Measurements from ENCODE around the gene BTBD1.
"Not testable (repeated sequence)": the region's sequence is repeated elsewhere in the genome, so short reads cannot be mapped to it uniquely, and the experiment has no call there.

Gene BTBD1

DNA sequence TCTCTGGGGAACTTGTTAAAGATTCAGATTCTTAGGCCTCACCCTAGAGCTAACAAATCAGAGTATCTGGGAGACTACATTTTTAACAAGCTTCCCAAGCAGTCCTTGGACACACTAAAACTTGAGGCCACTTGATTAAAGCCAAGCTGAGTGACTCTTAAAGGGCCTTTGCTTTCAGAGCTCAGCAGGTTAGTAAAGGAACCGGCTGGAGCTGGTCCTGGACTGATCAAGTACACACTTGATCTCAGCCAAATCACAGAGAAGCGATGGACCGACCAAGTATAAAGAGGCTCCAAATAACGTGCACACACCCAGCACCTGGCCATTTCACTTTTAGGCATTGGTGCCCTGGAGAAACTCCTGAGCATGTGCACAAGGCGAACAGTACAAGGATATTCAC, 27.5 kb upstream of the BTBD1 start:
- no peak for DNase-seq (ENCODE audit: low read depth)

DNA sequence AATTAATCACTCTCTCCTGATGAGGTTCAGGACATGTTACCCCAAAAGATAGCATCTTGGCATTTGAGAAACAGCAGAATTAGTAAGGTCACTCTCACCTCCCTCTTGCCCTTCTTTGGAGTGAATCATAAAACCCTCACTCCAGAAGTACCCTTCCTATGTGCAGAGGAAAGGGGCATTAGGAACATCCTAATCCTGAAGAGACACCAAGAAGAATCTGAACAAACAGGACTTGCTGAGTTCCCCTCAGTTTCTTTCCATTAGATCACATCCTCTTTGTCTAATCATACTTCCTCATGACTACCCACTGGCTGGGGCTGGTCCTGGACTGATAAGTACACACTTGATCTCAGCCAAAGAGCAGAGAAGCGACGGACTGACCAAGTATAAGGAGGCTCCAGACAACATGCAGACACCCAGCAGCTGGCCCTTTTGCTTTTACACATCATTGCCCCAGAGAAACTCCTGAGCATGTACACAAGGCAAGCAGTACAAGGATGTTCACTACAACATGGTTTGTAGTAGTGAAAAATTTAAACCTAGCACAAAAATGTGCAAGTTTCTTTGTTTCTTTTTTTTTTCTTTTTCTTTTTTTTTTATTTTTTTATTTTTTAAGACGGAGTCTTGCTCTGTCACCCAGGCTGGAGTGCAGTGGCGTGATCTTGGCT, 25.4 kb upstream of the BTBD1 start:
- DNase-seq (ENCODE audit: low read depth): peak; percentile 19

DNA sequence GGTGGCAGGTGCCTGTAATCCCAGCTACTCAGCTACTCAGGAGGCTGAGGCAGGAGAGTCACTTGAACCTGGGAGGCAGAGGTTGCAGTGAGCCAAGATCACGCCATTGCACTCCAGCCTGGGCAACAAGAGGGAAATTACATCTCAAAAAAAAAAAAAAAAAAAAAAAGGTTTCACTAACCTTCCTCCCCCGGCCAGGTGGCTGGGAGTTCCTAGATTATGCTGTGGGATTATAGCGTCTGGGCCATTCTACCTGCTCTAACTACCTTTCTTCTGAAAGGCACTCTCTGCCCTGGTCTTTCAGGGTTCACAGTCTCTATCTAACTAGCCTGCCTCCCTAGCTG, 24.9 kb upstream of the BTBD1 start:
- DNase-seq (ENCODE audit: low read depth): not testable (repeated sequence)

DNA sequence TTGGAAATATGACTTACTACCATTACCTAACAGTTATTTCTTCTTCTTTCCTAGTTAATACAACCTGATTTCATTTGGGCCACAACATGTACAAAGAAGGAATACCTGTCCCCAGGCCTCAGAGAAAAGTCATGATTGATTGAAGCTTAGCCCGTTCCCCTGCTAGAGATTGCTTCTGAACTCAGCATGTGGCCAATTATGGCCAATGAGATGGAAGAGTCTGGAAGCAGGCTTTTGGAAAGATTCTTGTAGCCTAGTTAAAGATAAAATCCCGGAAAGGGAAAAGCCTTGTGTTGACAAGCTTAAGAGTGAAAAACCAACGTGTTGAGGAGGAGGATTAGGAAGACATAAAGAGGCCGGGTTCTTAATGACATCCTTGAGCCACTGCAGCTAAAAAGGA, 23.4 kb upstream of the BTBD1 start:
- no peak for DNase-seq (ENCODE audit: low read depth)

DNA sequence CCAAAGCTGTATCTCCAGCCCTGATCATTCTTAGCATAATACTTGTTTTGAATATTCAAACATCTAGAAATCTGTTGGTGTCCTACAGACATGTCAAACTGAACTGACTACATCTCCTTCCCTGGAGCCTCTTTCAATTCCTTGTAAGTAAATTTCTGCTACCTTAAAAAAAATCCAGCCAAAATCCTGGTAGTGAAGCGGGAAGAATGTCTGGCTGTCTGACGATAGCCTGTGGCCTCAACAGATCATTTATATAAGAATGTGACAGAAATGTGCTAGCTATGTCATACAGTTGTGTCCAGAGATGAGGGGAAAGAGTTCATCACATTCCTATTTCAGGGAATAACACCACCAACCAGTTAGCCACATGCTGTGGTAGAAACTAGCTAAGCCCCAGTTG, 21.8 kb upstream of the BTBD1 start:
- DNase-seq (ENCODE audit: low read depth): no peak

DNA sequence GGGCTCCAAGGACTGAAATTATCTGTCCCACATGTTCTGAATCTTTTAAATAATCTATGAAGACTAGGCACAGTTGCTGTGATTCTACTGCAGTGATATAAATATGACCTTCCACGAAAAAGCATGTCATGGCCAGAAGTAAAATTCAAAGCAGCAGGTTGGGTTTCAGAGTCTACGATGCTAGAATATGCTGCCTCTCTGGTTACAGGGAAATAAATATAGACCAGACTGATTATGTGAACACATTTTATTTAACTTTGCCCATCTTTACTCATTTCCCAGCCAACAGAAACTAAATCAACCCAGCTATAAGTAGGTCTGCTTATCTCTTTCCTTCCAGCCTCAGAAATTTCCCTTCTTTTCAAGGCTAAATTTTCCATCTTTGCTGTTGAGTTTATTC, 20.5 kb upstream of the BTBD1 start:
- no peak for DNase-seq (ENCODE audit: low read depth)

DNA sequence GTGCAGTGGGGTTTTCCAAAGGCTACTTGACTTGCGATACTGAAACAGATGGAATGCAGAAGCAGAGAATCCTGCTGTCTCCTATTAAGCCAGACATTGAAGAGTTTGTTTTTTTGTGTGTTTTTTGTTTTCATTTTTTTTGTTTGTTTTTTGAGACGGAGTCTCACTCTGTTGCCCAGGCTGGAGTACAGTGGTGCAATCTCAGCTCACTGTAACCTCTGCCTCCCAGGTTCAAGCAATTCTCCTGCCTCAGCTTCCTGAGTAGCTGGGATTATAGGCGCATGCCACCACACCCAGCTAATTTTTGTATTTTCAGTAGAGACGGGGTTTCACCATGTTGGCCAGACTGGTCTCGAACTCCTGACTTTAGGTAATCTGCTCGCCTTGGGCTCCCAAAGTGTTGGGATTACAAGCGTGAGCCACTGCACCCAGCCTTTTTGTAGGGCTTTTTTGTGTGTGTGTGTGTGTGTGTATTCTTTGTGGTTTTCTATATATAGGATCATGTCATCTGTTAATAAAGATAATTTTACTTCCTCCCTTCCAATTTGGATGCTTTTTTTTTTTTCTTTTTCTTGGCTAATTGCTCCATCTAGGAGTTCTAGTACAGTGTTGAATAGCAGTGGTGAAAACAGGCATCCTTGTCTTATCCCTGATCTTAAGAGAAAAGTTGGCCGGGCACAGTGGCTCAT, 19.0 kb upstream of the BTBD1 start:
- DNase-seq (ENCODE audit: low read depth): not testable (repeated sequence)

DNA sequence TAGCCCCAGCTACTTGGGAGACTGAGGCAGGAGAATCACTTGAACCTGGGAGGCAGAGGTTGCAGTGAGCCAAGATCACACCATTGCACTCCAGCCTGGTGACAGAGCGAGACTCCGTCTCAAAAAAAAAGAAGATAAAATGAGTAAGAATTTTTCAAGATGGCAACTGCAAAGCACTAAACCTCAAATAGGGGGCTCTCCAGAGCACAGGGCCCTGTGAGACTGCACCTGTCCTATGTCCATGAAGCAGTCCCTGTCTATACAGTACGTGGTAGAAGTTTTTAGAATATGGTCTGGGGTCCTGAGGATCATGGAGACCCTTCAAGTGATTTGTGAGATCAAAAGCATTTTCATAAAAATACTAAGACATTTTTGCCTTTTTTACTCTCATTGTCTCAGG, 18.4 kb upstream of the BTBD1 start:
- not testable (repeated sequence) for DNase-seq (ENCODE audit: low read depth)

DNA sequence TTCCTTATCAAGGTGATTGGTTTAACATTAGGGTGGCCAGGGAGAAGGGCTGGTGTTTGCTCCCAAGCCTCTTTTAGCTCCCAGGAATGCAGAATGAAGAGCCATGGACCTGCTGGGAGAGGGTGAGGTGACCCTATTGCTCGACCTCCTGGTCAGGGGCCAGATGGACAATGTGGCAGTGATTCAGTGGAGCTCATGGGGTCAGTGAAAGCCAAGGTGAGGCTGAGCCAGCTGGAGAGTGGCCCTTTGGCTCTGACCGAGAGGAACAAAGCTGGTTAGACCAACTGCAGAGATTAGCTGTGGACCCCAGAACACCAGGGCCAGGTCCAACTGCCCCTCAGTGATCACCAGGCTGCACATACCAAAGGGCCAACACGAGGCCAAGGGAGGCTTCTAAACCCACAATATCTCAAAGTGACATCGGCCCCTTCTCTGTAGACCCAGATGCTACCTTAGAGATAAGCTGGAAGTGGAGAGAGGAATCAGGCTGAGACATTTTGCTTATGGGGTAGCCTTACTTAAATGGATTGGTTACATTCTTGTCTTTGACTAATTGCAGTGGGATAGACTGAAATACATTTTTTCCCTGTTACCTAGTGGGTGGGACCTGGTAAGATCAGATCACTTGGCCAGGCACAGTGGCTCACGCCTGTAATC, 15.8 kb upstream of the BTBD1 start:
- no peak for DNase-seq (ENCODE audit: low read depth)

DNA sequence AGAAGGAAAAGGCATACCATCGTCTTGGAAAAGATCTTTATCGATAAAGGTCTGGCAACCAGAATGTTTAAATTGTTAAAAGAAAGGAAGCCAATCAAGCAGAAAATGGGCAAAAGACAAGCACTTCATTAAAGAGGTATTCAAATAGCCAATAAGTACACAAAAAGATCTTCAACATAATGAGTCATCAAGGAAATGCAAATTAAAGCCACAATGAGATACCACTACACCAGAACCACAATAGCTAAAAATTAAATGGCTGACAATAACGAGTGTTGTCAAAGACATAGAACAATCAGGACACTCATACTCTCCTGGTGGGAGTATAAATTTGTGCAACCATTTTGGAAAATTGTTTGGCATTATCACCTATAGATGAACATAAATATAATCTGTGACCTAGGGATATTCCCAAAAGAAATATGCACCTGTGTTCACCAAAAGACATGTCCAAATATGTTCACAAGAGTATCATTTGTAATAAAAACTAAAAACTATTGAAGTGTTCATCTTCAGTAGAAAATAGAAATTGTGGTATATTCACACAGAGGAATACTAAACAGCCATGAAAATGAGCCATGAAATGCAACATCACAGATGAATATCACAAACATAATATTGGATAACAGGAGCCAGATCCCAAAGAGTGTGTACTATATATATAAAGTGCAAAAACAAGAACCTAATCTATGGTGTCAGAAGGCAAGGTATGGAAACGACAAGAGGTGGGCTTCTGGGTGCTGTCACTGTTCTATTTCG, 14.4 kb upstream of the BTBD1 start:
- no peak for DNase-seq (ENCODE audit: low read depth)

DNA sequence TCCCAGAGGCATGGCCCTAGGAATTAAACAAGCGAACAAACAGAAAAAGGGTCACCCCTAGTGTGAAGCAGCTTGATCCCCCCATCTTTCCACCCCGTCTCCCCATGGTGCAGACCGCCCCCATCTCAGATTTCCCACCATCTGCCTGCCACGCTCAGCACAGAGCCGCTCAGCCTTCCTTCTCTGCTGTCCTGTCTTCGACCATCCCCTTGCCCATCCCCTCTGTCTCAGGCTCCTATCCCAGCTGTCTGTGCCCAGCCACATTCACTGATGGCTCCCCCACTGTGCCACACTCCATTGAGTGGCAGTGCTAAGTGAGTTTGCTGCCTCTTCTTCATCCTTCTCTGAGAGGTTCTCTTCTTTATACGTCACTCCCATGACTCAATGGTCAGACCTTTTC, 11.7 kb upstream of the BTBD1 start:
- DNase-seq (ENCODE audit: low read depth): no peak

DNA sequence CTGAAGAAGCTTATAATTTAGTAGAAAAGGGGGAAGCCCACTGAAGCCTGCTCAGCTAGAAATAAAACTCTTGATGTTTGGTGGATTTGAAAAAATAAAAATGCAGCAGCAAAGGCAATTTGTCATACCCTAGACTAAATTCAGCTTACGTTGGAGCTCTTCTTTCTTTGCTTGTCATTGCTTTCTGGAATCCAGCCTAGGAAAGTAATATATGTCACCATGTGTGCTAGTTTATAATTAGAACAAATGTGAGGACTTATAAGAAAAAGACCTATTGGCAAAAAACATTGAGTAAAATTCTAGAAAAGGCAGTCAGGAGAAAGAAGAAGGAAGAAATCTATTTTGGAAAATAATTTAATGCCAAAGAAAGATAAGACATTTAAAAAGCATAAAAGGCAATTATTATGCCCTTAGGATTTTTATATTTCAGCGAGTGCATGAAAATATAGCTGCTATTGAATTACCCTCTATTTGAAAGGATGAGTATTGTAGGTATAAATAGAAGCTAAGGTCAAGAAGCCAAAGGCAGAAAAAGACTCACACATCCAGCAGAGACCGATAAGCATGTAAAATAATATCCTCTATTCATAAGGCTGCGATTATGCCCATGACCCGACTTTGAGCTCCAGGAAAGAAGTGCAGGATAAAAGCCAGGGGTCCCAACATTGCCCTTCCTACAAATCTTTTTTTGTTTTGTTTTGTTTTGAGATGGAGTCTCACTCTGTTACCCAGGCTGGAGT, 10.6 kb upstream of the BTBD1 start:
- no peak for DNase-seq (ENCODE audit: low read depth)

DNA sequence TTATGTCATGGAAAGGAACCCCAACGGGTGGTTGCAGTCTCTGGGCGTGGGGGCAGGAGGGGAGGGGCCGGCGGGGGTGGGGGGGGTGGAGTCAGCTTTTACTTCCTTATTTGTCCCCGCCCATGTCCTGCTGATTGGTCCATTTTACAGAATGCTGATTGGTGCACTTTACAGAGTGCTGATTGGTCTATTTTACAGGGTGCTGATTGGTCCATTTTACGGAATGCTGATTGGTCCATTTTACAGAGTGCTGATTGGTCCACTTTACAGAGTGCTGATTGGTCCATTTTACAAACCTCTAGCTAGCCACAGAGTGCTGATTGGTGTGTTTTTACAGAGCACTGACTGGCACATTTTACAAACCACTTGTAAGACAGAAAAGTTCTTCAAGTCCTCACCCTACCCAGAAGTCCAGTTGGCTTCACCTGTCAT, 2.2 kb upstream of the BTBD1 start:
- peak; percentile 35 for DNase-seq (ENCODE audit: low read depth)

DNA sequence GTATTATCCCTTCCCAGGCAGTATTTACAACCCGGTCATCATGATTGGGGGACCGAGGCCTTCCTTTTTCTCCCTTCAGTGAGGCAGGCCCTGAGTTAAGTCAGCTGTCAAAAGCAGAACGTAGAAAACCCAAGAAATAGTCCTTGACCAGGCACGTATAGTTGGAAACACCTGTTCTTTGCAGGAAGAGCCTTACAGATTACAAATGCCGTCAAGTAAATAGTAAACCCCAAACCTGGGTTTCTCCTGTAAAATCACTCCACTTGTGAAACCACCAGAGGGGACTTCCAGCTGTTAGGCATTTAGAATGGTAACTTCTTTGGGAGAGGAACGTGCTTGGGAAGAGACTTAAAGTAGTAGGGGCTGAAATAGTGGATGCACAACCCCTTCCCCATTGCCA, 1.0 kb upstream of the BTBD1 start:
- DNase-seq (ENCODE audit: low read depth): no peak

DNA sequence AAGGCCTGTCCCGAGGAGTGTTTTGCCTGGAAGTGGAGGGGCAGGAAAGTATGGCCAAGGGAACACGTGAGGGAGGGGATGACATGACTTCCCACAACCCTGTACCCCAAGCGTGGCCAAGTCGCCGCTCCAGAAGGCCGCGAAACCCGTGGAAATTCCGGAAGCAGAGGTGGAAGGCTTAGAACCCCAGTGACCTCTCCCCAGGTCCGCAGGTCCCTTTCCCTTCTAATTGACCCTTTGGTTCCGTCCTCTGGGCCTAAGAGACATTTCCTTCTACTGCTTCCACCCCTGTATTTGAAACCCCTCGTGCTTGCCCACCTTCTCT, 548 bp upstream of the BTBD1 start:
- no peak for DNase-seq (ENCODE audit: low read depth)

DNA sequence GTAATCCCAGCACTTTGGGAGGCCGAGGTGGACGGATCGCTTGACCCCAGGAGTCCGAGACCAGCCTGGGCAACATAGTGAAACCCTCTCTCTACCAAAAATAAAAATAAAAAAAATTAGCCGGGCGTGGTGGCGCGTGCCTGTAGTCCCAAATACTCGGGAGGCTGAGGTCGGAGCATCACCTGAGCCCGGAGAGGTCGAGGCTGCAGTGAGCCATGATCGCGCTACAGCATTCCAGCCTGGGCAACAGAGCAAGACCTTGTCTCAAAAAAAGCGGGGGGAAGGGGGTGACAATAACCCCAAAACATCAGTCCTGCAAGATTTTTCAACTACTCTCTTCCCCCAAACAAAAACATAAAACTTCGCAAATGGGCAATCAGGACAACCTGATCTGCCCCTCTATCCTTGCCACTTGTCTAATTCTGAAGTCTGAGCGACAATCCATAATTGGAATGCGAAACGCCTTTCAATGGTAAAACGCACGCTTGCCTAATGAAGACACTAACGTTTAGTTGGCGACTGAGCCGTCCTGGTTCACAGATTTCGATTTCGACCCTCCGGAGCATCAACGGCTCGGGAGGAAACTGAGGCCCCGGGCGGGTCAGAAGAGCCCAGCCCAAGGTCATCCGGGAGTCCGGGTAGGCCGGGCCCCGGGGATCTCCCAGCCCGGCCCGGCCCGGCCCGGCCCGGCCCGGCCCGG, 868 bp downstream of the BTBD1 start:
- no peak for DNase-seq (ENCODE audit: low read depth)

DNA sequence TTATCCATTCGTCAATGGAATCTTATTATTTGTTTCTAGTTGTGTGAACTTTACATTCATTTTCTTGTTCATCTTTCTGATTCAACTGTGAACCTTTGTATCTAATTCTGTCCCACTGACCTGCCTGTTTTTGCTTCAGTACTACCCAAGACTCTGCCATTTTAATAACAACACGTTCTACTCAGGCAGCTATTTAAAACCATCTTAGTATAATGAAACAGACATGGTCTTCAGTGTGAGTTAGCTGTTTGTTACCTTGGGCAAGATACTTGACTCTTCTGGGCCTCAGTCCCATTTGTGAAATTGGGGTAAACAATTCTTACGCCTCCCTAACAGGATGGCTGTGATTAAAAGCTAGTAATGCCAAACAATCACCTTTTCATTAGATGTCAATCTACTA, 1.6 kb downstream of the BTBD1 start:
- DNase-seq (ENCODE audit: low read depth): no peak

DNA sequence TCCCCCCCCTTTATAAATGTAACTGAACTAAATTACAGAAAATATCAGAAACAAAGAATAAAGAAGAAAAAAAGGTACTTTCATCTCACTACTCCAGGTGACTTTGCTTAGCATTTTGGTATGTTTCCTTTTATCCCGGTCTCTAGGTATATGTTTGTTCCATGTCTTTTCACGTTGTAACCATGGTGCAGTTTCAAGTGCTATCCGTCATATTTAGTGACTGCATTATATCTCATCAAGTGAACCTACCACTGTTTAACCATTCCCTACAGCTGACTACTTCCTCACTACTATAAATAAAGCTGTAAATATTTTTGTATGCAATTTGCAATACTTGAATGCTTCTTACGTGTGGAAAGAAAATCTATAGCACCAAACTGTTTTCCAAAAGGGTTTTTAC, 2.2 kb downstream of the BTBD1 start:
- DNase-seq (ENCODE audit: low read depth): peak; percentile 28

DNA sequence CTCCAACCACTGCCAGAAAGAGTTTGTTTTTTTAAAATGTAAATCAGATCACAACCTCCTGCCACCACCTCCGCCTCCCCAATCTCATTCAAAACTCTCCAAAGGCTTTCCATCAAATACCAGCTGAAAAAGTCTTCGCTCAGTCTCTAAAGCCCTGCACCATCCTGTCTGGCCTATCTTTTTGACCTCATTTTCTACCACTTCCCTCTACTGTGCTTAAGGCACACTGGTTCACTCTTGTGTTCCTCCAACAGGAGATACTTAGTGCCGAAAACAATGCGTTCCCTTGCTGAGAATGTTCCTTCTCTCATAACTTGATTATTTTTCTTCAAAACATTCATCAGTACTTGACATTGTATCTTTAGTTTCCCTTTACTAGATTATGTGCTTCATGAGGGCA, 3.5 kb downstream of the BTBD1 start:
- no peak for DNase-seq (ENCODE audit: low read depth)

DNA sequence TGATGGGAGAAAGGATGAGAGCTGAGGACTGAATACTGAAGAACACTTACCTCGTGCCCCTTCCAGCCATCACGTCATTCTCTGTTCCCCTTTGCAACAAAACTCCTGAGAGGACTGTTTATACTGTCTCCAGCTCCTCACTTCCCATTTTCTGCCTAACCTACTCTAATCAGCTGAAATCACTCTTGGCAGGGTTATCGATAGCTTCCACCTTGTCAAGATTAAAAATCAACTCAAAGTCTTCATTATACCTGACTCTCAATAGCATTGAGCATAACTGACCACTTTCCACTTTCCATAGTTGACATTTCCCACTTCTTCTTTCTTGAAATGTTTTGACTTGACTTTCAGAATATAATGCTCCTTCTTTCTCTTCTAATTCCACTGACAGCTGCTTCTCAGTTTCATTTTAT, 4.3 kb downstream of the BTBD1 start:
- no peak for DNase-seq (ENCODE audit: low read depth)

DNA sequence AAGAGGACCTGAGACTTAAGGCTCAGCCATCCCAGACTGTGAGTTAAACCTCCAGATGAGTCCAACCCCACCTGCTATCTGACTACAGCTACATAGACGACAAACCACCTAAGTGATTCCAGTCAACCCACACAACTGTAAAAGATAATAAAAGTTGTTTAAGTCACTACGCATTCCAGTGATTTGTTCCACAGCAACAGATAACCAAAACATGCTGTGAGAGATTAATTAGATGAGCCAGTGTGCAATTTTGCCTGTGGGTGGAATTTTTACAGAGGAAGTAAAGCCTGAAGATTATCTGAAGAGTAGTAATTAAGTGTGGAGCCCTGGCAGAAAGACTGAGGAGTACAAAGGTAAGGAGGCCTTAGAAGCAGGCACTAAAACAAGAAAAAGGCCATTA, 5.4 kb downstream of the BTBD1 start:
- DNase-seq (ENCODE audit: low read depth): peak; percentile 84
